IMR-90 (cell line): ENCODE data around the gene LINC00237. TPM values are rescaled to one million over a fixed set of nuclear protein-coding genes. Genes with fewer than 3 reads are reported as not detected.

Experiments used
- ATAC-seq: fragments of 200-7000 bp; cut with Tn5 transposase; 2 replicates; pipeline ENCODE4 v1.9.1; 2020; ENCODE audit warnings: low read depth, mild to moderate bottlenecking, moderate library complexity
- BruUV-seq: library from RNA; stranded (reverse); fragments of 400-500 nt; replicated peaks from 2 replicates; lab custom pipeline; 2021; lab: Mats Ljungman, UMichigan
- CTCF ChIA-PET: fragments of 300-600 bp; formaldehyde crosslinking; extraction: SDS; loops from one replicate; lab custom pipeline; 2021; ENCODE audit warnings: antibody characterized with exemption; lab: Yijun Ruan, JAX
- POLR2A ChIA-PET: fragments of 300-600 bp; sonication (Branson Sonifier 250); formaldehyde crosslinking; loops from one replicate; lab custom pipeline; 2022; ENCODE audit warnings: antibody characterized with exemption; ENCODE audit not compliant: unreplicated experiment; lab: Charles Lee
- DNase-seq: peaks from one replicate; pipeline ENCODE4 v3.0.0; 2013
- H2AFZ ChIP-seq: replicated peaks from 2 replicates; pipeline ENCODE3; 2013; ENCODE audit warnings: low read length, mild to moderate bottlenecking; ENCODE audit not compliant: poor library complexity
- H2AK5ac ChIP-seq: 2 replicates; pipeline ENCODE4 v1.6.1; 2013; ENCODE audit warnings: low read depth, low read length, inconsistent platforms
- H2AK9ac ChIP-seq: replicated peaks from 2 replicates; pipeline ENCODE3; 2013; ENCODE audit warnings: mild to moderate bottlenecking, low read depth, low read length, moderate library complexity; ENCODE audit not compliant: poor library complexity
- H2BK120ac ChIP-seq: 2 replicates; pipeline ENCODE4 v1.6.1; 2013; ENCODE audit warnings: low read depth, low read length, inconsistent platforms
- H2BK15ac ChIP-seq: 3 replicates; pipeline ENCODE4 v1.6.1; 2013; ENCODE audit warnings: low read depth, low read length, inconsistent platforms
- H2BK20ac ChIP-seq: 2 replicates; pipeline ENCODE4 v1.6.1; 2013; ENCODE audit warnings: low read depth, mild to moderate bottlenecking, inconsistent platforms, low read length, moderate library complexity
- H2BK5ac ChIP-seq: 2 replicates; pipeline ENCODE4 v1.6.1; 2013; ENCODE audit warnings: mild to moderate bottlenecking, low read depth, low read length, inconsistent platforms; ENCODE audit not compliant: poor library complexity, severe bottlenecking
- H3K14ac ChIP-seq: replicated peaks from 2 replicates; pipeline ENCODE4 v1.6.1; 2013; ENCODE audit warnings: low read depth, low read length, inconsistent platforms
- H3K18ac ChIP-seq: 2 replicates; pipeline ENCODE4 v1.6.1; 2013; ENCODE audit warnings: low read depth, low read length, control low read depth
- H3K23ac ChIP-seq: 2 replicates; pipeline ENCODE4 v1.6.1; 2013; ENCODE audit warnings: low read depth, low read length, inconsistent platforms
- H3K27ac ChIP-seq: 2 replicates; pipeline ENCODE4 v1.5.1; 2013; ENCODE audit warnings: mild to moderate bottlenecking, control low read depth, low read length; ENCODE audit not compliant: insufficient read depth
- H3K27me3 ChIP-seq: 2 replicates; pipeline ENCODE4 v1.6.1; 2013; ENCODE audit warnings: low read length; ENCODE audit not compliant: control insufficient read depth, insufficient read depth
- H3K36me3 ChIP-seq: 2 replicates; pipeline ENCODE4 v1.6.1; 2013; ENCODE audit warnings: low read length, mixed read lengths; ENCODE audit not compliant: control insufficient read depth, insufficient read depth
- H3K4ac ChIP-seq: 2 replicates; pipeline ENCODE4 v1.6.1; 2013; ENCODE audit warnings: low read depth, low read length, inconsistent platforms
- H3K4me1 ChIP-seq: 2 replicates; pipeline ENCODE4 v1.6.1; 2013; ENCODE audit warnings: low read length, mixed read lengths; ENCODE audit not compliant: control insufficient read depth, insufficient read depth
- H3K4me2 ChIP-seq: 2 replicates; pipeline ENCODE4 v1.6.1; 2013; ENCODE audit warnings: low read depth, mild to moderate bottlenecking, control low read depth, low read length, moderate library complexity
- H3K4me3 ChIP-seq: 2 replicates; pipeline ENCODE4 v1.5.1; 2013; ENCODE audit warnings: low read depth, mild to moderate bottlenecking, control low read depth, low read length, moderate library complexity; ENCODE audit not compliant: insufficient read depth
- H3K56ac ChIP-seq: 2 replicates; pipeline ENCODE4 v1.6.1; 2013; ENCODE audit warnings: low read length, inconsistent platforms; ENCODE audit not compliant: insufficient read depth; ENCODE audit errors: extremely low read depth
- H3K79me1 ChIP-seq, 2 experiments: 2 replicates each; pipeline ENCODE4 v1.6.1; 2013; ENCODE audit warnings: low read length in 2 of 2, inconsistent platforms in 1 of 2, low read depth in 1 of 2
- H3K9ac ChIP-seq: 2 replicates; pipeline ENCODE4 v1.6.1; 2013; ENCODE audit warnings: low read depth, low read length, control low read depth
- H3K9me1 ChIP-seq: 2 replicates; pipeline ENCODE4 v1.6.1; 2013; ENCODE audit warnings: low read length, inconsistent platforms; ENCODE audit not compliant: insufficient read depth
- H3K9me3 ChIP-seq: 2 replicates; pipeline ENCODE4 v1.6.1; 2013; ENCODE audit warnings: low read length; ENCODE audit not compliant: control insufficient read depth, insufficient read depth
- H4K20me1 ChIP-seq: 2 replicates; pipeline ENCODE4 v1.6.1; 2013; ENCODE audit warnings: low read length, inconsistent platforms; ENCODE audit not compliant: insufficient read depth
- H4K5ac ChIP-seq: 2 replicates; pipeline ENCODE4 v1.6.1; 2013; ENCODE audit warnings: mild to moderate bottlenecking, low read depth, low read length, control low read depth
- H4K8ac ChIP-seq, 2 experiments: 2 replicates each; pipeline ENCODE4 v1.6.1; 2013; ENCODE audit warnings: low read depth in 2 of 2, low read length in 2 of 2, control low read depth in 1 of 2, inconsistent platforms in 1 of 2
- H4K91ac ChIP-seq: 2 replicates; pipeline ENCODE4 v1.6.1; 2013; ENCODE audit warnings: low read depth, low read length, inconsistent platforms; ENCODE audit not compliant: insufficient read depth
- CEBPB ChIP-seq: IDR thresholded peaks from 2 replicates; pipeline ENCODE4 v1.6.1; 2012; ENCODE audit warnings: low read depth, low read length, improper control_type of control experiment
- CHD1 ChIP-seq: IDR thresholded peaks from 2 replicates; pipeline ENCODE4 v1.6.1; 2012; ENCODE audit warnings: low read depth, low read length, improper control_type of control experiment
- ELK1 ChIP-seq: fragments of 150-350 bp; IDR thresholded peaks from 2 replicates; pipeline ENCODE4 v1.6.1; 2016; ENCODE audit warnings: low read depth, mild to moderate bottlenecking, low read length, moderate library complexity, borderline replicate concordance
- FOS ChIP-seq: fragments of 150-350 bp; IDR thresholded peaks from 2 replicates; pipeline ENCODE4 v1.6.1; 2016; ENCODE audit warnings: low read depth, low read length
- MAFK ChIP-seq: IDR thresholded peaks from 2 replicates; pipeline ENCODE4 v1.6.1; 2012; ENCODE audit warnings: low read depth, low read length, improper control_type of control experiment
- MAZ ChIP-seq: IDR thresholded peaks from 2 replicates; pipeline ENCODE4 v1.6.1; 2012; ENCODE audit warnings: low read depth, mild to moderate bottlenecking, low read length, improper control_type of control experiment, moderate library complexity, borderline replicate concordance
- RAD21 ChIP-seq: IDR thresholded peaks from 2 replicates; pipeline ENCODE4 v1.6.1; 2012; ENCODE audit warnings: low read length, improper control_type of control experiment
- RCOR1 ChIP-seq: IDR thresholded peaks from 2 replicates; pipeline ENCODE4 v1.6.1; 2012; ENCODE audit warnings: mild to moderate bottlenecking, low read length, improper control_type of control experiment; ENCODE audit not compliant: insufficient replicate concordance
- RFX5 ChIP-seq: IDR thresholded peaks from 2 replicates; pipeline ENCODE4 v1.8.0; 2012; ENCODE audit warnings: low read depth, mild to moderate bottlenecking, low read length, moderate library complexity
- SMC3 ChIP-seq: fragments of 150-350 bp; IDR thresholded peaks from 2 replicates; pipeline ENCODE4 v1.6.1; 2016; ENCODE audit warnings: low read depth, mild to moderate bottlenecking, antibody characterized with exemption, low read length, moderate library complexity
- WGBS, 2 experiments: methylation state at CpG; one replicate each; pipeline versions ENCODE4 v1.1.5 to v1.1.7; 2013; ENCODE audit warnings: missing lambda C conversion rate in 2 of 2; ENCODE audit not compliant: insufficient read length in 1 of 2; ENCODE audit errors: extremely low coverage in 2 of 2; 5-methylcytosine and 5-hydroxymethylcytosine counted together
- dilution Hi-C: fragments of 300-500 bp; cut with HindIII; formaldehyde crosslinking; loops from one replicate; pipeline ENCODE4 v1.14.3; 2018; ENCODE audit warnings: low sequenced_read_pairs; ENCODE audit not compliant: unreplicated experiment
- in situ Hi-C: fragments of 300-500 bp; cut with MboI; formaldehyde crosslinking; loops from 3 replicates; pipeline ENCODE4 v1.14.3; 2019; ENCODE audit warnings: low sequenced_read_pairs, inconsistent platforms, mixed read lengths
- intact Hi-C: fragments of 100-400 bp; cut with micrococcal nuclease; formaldehyde crosslinking; loops from 2 replicates; pipeline ENCODE4 v1.10.0; 2022
- polyA plus RNA-seq, 3 experiments: library from polyadenylated mRNA; depleted of rRNA; stranded (reverse); fragments of >200 nt; gene quantifications; 2 replicates each; pipeline ENCODE4 v1.2.3, GENCODE V29; 2012; ENCODE audit warnings: low replicate concordance in 1 of 3
- total RNA-seq: library from RNA; depleted of rRNA; stranded (reverse); fragments of >200 nt; gene quantifications from 2 replicates; pipeline ENCODE4 v1.2.3, GENCODE V29; 2012
- TF ChIP-seq, protein P1 (sequence below): fragments of 150-350 bp; IDR thresholded peaks from 2 replicates; pipeline ENCODE4 v1.6.1; 2017; ENCODE audit warnings: mild to moderate bottlenecking, antibody characterized with exemption, low read length, low read depth

LINC00237 gene
- total and polyA plus RNA-seq, 2 of the 4 experiments (the other 2 are of a cell fraction), result not detected

DNA sequence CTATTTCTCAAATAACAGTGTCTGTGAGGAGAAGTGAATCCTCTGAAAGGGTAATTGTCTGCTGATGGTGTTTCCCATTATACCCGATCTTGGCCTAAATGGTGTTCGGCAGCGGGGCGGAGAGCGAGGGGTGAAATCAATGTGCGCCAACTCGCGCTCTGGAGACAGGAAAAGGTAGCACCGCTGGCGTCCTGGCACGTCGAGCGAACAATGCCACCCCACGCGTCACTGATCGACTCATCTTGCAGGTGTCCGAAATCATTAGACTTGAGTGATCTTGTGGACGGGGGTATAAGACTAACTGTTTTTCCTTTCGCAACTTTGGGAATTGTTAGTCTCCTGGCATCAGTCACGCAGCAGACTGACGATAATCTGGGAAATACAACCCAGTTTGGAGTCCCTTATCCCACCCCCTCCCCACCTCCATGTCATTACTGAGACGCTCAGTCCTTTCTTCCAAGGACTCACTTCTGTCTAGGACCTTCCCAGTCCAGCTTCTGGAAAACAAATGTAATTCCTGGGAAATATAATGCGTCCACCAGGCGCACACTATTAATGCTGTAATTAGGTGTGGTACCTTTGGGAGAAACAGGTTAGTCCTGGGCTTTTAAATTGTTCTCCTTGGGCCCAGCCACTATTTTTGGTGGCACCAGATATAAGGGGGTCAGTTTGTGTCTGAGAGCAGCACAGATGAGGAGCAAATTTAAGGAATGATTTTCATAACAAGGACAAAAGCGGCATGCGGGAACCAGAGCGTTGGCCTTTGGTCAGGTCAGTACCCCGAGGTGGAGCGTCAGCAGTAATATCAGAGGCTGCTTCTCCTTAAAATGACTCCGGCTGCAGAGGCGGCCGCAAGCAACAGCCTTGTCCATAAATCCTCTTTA lies 2.3 kb downstream of the LINC00237 start:
- in situ Hi-C loops, result no loop called here
- DNase-seq, result no peak
- no peak overlapping the region for H2AK5ac ChIP-seq
- H2BK5ac ChIP-seq, result no peak overlapping the region
- CTCF ChIA-PET, result interaction anchor here (0.7 kb wide), 1 partner anchor 125 kb away, joined by 3 read pairs; no protein-coding TSS in a partner anchor
- no peak overlapping the region for H3K9ac ChIP-seq
- BruUV-seq, result no TSS peak
- dilution Hi-C loops, result no loop called here
- peaks cover 89% of the 10 kb centered on the region for H3K27me3 ChIP-seq
- no peak overlapping the region for H3K4me2 ChIP-seq
- TF ChIP-seq SMC3 (no peak), RCOR1 (no peak), CEBPB (no peak), MAZ (no peak), RAD21 (no peak), FOS (no peak), CHD1 (no peak), ELK1 (no peak), MAFK (no peak), RFX5 (no peak)
- TF ChIP-seq, protein P1, sequence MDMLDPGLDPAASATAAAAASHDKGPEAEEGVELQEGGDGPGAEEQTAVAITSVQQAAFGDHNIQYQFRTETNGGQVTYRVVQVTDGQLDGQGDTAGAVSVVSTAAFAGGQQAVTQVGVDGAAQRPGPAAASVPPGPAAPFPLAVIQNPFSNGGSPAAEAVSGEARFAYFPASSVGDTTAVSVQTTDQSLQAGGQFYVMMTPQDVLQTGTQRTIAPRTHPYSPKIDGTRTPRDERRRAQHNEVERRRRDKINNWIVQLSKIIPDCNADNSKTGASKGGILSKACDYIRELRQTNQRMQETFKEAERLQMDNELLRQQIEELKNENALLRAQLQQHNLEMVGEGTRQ, result no peak
- H2BK120ac ChIP-seq, result no peak overlapping the region
- peaks cover 5% of the 10 kb centered on the region for H3K9me3 ChIP-seq
- WGBS, 2 experiments, result 15% methylated on average over 4 of the region's 32 CpGs; no CpG with 5 or more reads in 1 of the 2 experiments
- H2AFZ ChIP-seq, result no peak overlapping the region
- no peaks in the 10 kb centered on the region for H3K79me1 ChIP-seq
- peaks cover 5% of the 10 kb centered on the region; the same call in 1 of the 2 replicates for H3K4me1 ChIP-seq
- H3K27ac ChIP-seq, result no peak overlapping the region
- no peak overlapping the region for H4K8ac ChIP-seq
- no peaks in the 10 kb centered on the region for H3K36me3 ChIP-seq
- H2AK9ac ChIP-seq, result no peak overlapping the region
- POLR2A ChIA-PET, result no interaction called here
- H3K4me3 ChIP-seq, result no peak overlapping the region
- no peaks in the 10 kb centered on the region for H4K20me1 ChIP-seq
- H3K23ac ChIP-seq, result no peak overlapping the region
- H4K91ac ChIP-seq, result no peak overlapping the region
- H3K18ac ChIP-seq, result no peak overlapping the region
- no peak overlapping the region for H2BK20ac ChIP-seq
- intact Hi-C loops, result no loop called here
- H4K5ac ChIP-seq, result no peak overlapping the region
- no peak overlapping the region for H3K4ac ChIP-seq
- no peak overlapping the region for H3K14ac ChIP-seq
- H3K9me1 ChIP-seq, result no peaks in the 10 kb centered on the region; the same call in 1 of the 2 replicates
- no peak overlapping the region for H3K56ac ChIP-seq
- no peak for ATAC-seq
- no peak overlapping the region for H2BK15ac ChIP-seq
